ENCODE results near the gene IQSEC1. TPM values are rescaled to one million over a fixed set of nuclear protein-coding genes. Genes with fewer than 3 reads are reported as not detected.

IQSEC1 gene
- total RNA-seq, 4 donors from 2014 or later = 56.1 to 99.5 (median 78.2) TPM

GRCh38 chr3:12960497-12960896, 112.7 kb downstream of the IQSEC1 start:
- no peak overlapping the region for H3K4me3 ChIP-seq
- 77% methylated on average over 3 of the region's 3 CpGs for WGBS
- H3K9me3 ChIP-seq = no peaks in the 10 kb centered on the region
- H3K4me1 ChIP-seq = peaks cover 100% of the 10 kb centered on the region in 4 donors
- no peaks in the 10 kb centered on the region for H3K36me3 ChIP-seq
- no peak for DNase-seq (ENCODE audit: extremely low spot score)
- no peak for TF ChIP-seq POLR2A (IDR thresholded peaks at IDR 0.05; ENCODE audit: low read depth)
- no peak for TF ChIP-seq POLR2AphosphoS5 (IDR thresholded peaks at IDR 0.05)
- no peak for TF ChIP-seq EP300 (IDR thresholded peaks at IDR 0.05)
- TF ChIP-seq, protein P1, sequence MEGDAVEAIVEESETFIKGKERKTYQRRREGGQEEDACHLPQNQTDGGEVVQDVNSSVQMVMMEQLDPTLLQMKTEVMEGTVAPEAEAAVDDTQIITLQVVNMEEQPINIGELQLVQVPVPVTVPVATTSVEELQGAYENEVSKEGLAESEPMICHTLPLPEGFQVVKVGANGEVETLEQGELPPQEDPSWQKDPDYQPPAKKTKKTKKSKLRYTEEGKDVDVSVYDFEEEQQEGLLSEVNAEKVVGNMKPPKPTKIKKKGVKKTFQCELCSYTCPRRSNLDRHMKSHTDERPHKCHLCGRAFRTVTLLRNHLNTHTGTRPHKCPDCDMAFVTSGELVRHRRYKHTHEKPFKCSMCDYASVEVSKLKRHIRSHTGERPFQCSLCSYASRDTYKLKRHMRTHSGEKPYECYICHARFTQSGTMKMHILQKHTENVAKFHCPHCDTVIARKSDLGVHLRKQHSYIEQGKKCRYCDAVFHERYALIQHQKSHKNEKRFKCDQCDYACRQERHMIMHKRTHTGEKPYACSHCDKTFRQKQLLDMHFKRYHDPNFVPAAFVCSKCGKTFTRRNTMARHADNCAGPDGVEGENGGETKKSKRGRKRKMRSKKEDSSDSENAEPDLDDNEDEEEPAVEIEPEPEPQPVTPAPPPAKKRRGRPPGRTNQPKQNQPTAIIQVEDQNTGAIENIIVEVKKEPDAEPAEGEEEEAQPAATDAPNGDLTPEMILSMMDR (IDR thresholded peaks at IDR 0.05) = no peak
- peak overlapping the region; percentile 73 to 81 (median 79) for H3K27ac ChIP-seq (replicated peaks in 1 of 4)
- intact Hi-C loops (cut with DNase I) = no loop called here
- H3K27me3 ChIP-seq = no peaks in the 10 kb centered on the region

GRCh38 chr3:12959838-12960378, 113.3 kb downstream of the IQSEC1 start:
- H3K9me3 ChIP-seq = no peaks in the 10 kb centered on the region
- peaks cover 100% of the 10 kb centered on the region in 4 donors for H3K4me1 ChIP-seq
- H3K27ac ChIP-seq (replicated peaks in 1 of 4) = peak overlapping the region; percentile 73 to 81 (median 79)
- TF ChIP-seq, protein P1 (IDR thresholded peaks at IDR 0.05) = no peak
- TF ChIP-seq POLR2A (IDR thresholded peaks at IDR 0.05; ENCODE audit: low read depth) (no peak), EP300 (IDR thresholded peaks at IDR 0.05) (no peak), POLR2AphosphoS5 (IDR thresholded peaks at IDR 0.05) (peak in 1 of 2 donors; percentile 14)
- no peaks in the 10 kb centered on the region for H3K27me3 ChIP-seq
- no peaks in the 10 kb centered on the region for H3K36me3 ChIP-seq
- no peak overlapping the region for H3K4me3 ChIP-seq
- 51% methylated on average over 6 of the region's 15 CpGs for WGBS
- no peak for DNase-seq (ENCODE audit: extremely low spot score)
- intact Hi-C loops (cut with DNase I) = loop anchor here (5.0 kb wide), 1 partner anchor 32 kb away; no protein-coding TSS in a partner anchor

DNA sequence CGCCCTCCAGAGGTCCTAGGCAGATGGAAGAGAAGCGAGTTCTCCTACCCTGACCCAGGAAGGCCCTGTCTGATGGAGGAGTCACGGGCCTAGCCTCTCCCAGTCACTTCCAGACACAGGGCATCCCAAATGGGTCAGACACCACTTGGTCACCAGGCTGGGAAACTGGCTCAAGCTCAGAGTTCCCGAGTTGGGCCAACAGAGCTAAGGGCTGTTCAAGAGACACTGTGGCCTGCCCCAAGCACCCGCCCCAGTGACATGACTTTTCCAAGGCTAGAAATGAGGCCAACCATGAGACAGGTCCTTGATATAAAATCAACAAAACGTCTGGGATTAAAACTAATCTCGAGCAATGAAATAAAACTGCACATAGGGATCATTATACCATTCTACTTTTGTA, 113.8 kb downstream of the IQSEC1 start:
- Histone ChIP-seq H3K4me1 (peaks cover 100% of the 10 kb centered on the region in 4 donors), H3K27ac (replicated peaks in 1 of 4) (peak overlapping the region; percentile 73 to 81 (median 79)), H3K36me3 (no peaks in the 10 kb centered on the region), H3K4me3 (no peak overlapping the region), H3K27me3 (no peaks in the 10 kb centered on the region), H3K9me3 (no peaks in the 10 kb centered on the region)
- intact Hi-C loops (cut with DNase I) = loop anchor here (5.0 kb wide), 1 partner anchor 33 kb away; no protein-coding TSS in a partner anchor
- DNase-seq (ENCODE audit: extremely low spot score) = no peak
- 64% methylated on average over 7 of the region's 7 CpGs for WGBS
- TF ChIP-seq, protein P1 (IDR thresholded peaks at IDR 0.05) = no peak
- TF ChIP-seq POLR2AphosphoS5 (IDR thresholded peaks at IDR 0.05) (no peak), EP300 (IDR thresholded peaks at IDR 0.05) (no peak), POLR2A (IDR thresholded peaks at IDR 0.05; ENCODE audit: low read depth) (no peak)

DNA sequence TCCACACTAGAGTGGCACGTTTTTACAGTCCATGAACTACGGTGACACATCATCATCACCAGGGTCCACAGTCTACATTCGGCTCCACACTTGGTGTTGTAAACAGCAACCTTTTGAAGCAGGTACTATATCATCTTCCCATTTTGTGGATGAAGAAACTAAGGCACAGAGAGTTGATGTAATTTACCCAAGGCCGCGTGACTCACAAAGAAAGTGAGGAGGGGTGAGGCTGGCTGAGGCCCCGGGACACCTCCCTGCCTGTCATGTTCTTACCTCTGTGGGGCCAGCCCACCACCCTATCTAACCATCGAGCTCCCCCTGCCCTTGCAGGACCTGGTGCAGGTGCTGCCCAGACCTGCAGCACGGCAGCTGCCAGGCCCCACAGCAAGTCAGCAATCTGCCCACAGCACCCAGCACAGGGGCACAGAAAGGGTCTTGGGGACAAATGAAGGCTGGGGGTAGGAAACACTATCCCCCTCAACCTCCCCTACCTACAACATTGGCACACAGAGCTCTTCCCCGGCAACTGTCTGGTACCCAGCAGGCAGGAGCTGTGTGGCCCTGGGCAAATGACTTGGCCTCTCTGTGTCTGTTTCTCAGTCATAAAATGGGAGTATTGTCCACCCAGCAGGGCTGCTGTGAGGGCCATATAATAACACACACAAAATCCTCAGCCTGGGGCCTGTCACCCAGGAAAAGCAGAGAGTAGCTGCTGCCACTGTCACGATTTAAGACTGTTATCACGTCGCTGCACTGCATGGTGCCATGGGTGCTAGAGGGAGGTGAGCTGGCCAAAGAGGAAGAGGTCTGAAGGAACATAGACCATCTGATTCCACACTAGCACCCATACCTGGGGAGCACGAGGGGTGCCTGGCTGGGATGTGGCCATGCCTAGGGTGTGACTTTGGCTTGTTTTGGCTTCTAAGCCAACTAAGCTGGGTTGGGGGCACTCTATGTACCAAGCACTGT, 115.1 kb downstream of the IQSEC1 start:
- intact Hi-C loops (cut with DNase I) = loop anchor here (5.0 kb wide), 1 partner anchor 34 kb away; no protein-coding TSS in a partner anchor
- TF ChIP-seq POLR2AphosphoS5 (IDR thresholded peaks at IDR 0.05) (no peak), POLR2A (IDR thresholded peaks at IDR 0.05; ENCODE audit: low read depth) (no peak), EP300 (IDR thresholded peaks at IDR 0.05) (no peak)
- TF ChIP-seq, protein P1 (IDR thresholded peaks at IDR 0.05) = no peak
- WGBS = 89% methylated on average over 12 of the region's 13 CpGs
- Histone ChIP-seq H3K27me3 (no peaks in the 10 kb centered on the region), H3K27ac (replicated peaks in 1 of 4) (peak overlapping the region; percentile 73 to 81 (median 79)), H3K9me3 (no peaks in the 10 kb centered on the region), H3K4me1 (peaks cover 100% of the 10 kb centered on the region in 4 donors), H3K4me3 (no peak overlapping the region), H3K36me3 (peaks cover 0 to 1% (median 0%) of the 10 kb centered on the region in 4 donors)
- DNase-seq (ENCODE audit: extremely low spot score) = no peak
